Epithelial cell of proximal tubule (primary cell): Measurements from ENCODE around the gene MYO15A. TPM values are rescaled to one million over a fixed set of nuclear protein-coding genes. Genes with fewer than 3 reads are reported as not detected.

Experiments used
- DNase-seq: peaks from one replicate; pipeline ENCODE4 v3.0.0-alpha.2; 2011; ENCODE audit warnings: low read depth
- H3K4me3 ChIP-seq: 2 replicates; pipeline ENCODE4 v1.5.1; 2011; ENCODE audit warnings: low read depth, mild to moderate bottlenecking, low read length
- CTCF ChIP-seq: conservative IDR thresholded peaks from 2 replicates; pipeline ENCODE4 v1.5.1; 2012; ENCODE audit warnings: low read depth, mild to moderate bottlenecking, low read length
- total RNA-seq: library from RNA; depleted of rRNA; stranded (reverse); fragments of >200 nt; gene quantifications from 2 replicates; pipeline ENCODE4 v1.2.3, GENCODE V29; 2015

MYO15A gene
- total RNA-seq, 1 donor from 2014 or later: 0.17 TPM

GRCh38 chr17:18101828-18102227, 6.7 kb upstream of the MYO15A start:
- DNase-seq: no peak
- no peak for TF ChIP-seq CTCF
- H3K4me3 ChIP-seq: no peak overlapping the region

GRCh38 chr17:18102640-18103039, 5.9 kb upstream of the MYO15A start:
- no peak for DNase-seq
- H3K4me3 ChIP-seq: no peak overlapping the region
- no peak for TF ChIP-seq CTCF

GRCh38 chr17:18105027-18105426, 3.5 kb upstream of the MYO15A start:
- H3K4me3 ChIP-seq: no peak overlapping the region
- no peak for TF ChIP-seq CTCF
- no peak for DNase-seq

- DNase-seq: no peak
- H3K4me3 ChIP-seq: no peak overlapping the region
- no peak for TF ChIP-seq CTCF
These were observed 3.0 kb upstream of the MYO15A start for GRCh38 chr17:18105595-18105994.

- no peak for DNase-seq
- H3K4me3 ChIP-seq: no peak overlapping the region
- TF ChIP-seq CTCF: no peak
These were observed 2.3 kb upstream of the MYO15A start for GRCh38 chr17:18106211-18106610.

- TF ChIP-seq CTCF: no peak
- DNase-seq: no peak
- H3K4me3 ChIP-seq: no peak overlapping the region
These were observed 1.3 kb upstream of the MYO15A start for GRCh38 chr17:18107061-18107790.

- DNase-seq: no peak
- TF ChIP-seq CTCF: no peak
- no peak overlapping the region for H3K4me3 ChIP-seq
These were observed 585 bp upstream of the MYO15A start for GRCh38 chr17:18107971-18108370.
